H1 (cell line): Measurements from ENCODE around the gene MCF2L. TPM values are rescaled to one million over a fixed set of nuclear protein-coding genes. Genes with fewer than 3 reads are reported as not detected.

Experiments used
- ATF2 ChIP-seq: IDR thresholded peaks from 2 replicates; pipeline ENCODE4 v1.6.1; 2012; ENCODE audit warnings: low read length, inconsistent platforms
- BCL11A ChIP-seq, 2 experiments: IDR thresholded peaks; one replicate each; pipeline ENCODE4 v1.6.1; 2011; ENCODE audit warnings: low read depth in 2 of 2, low read length in 2 of 2, mild to moderate bottlenecking in 2 of 2
- JUN ChIP-seq: IDR thresholded peaks from 2 replicates; pipeline ENCODE4 v1.6.1; 2011; ENCODE audit warnings: low read depth, mild to moderate bottlenecking, improper control_type of control experiment, low read length
- RBBP5 ChIP-seq: IDR thresholded peaks from 2 replicates; pipeline ENCODE4 v1.7.1; 2012; ENCODE audit warnings: low read depth, mild to moderate bottlenecking, inconsistent platforms, low read length, moderate library complexity, borderline replicate concordance
- USF2 ChIP-seq: IDR thresholded peaks from 2 replicates; pipeline ENCODE4 v1.6.1; 2011; ENCODE audit warnings: low read length, improper control_type of control experiment
- polyA plus RNA-seq, 7 experiments: library from polyadenylated mRNA; depleted of rRNA in 3 of 7; stranded (reverse) in 5 of 7; unstranded in 2 of 7; fragments of >200 nt in 5 of 7; fragments of 200-250 nt in 2 of 7; gene quantifications; 1 replicate in 5 of 7; 2 replicates in 1 of 7; 4 replicates in 1 of 7; pipeline versions ENCODE4 v1.2.1 to v1.2.3, GENCODE V29; 2011 to 2013; ENCODE audit warnings: missing spikeins in 2 of 7, mixed read lengths in 2 of 7
- total RNA-seq: library from RNA; stranded (reverse); fragmentation: NEBNext Ultra II Directional; extraction: Animal tissue kit (Norgen Biotek cat#: 25700); gene quantifications from 2 replicates; pipeline ENCODE4 v1.2.1, GENCODE V29; 2021

The MCF2L gene
- total and polyA plus RNA-seq, 2 of the 8 experiments (the other 6 are each of a cell fraction or from before 2014, with no cell fraction given) = 10.1 to 24.4 TPM

- no peak for TF ChIP-seq ATF2
- no peak for TF ChIP-seq BCL11A (IDR thresholded peaks at IDR 0.05; ENCODE audit: low read depth in 2 of 2, low read length in 2 of 2)
- TF ChIP-seq JUN = no peak
- TF ChIP-seq USF2 = no peak
- no peak for TF ChIP-seq RBBP5
Observed at GRCh38 chr13:112953591-112954487, 15.2 kb upstream of the MCF2L start (continued).
